NCI-H146 treated with DMSO at 0.1 percent for 48 hours (cell line): ENCODE data around the gene MTHFSD.

ENCODE experiments used
- DNase-seq: peaks from one replicate; lab custom pipeline; 2025; ENCODE audit not compliant: unreplicated experiment; lab: John Stamatoyannopoulos, UW

Gene MTHFSD

DNA sequence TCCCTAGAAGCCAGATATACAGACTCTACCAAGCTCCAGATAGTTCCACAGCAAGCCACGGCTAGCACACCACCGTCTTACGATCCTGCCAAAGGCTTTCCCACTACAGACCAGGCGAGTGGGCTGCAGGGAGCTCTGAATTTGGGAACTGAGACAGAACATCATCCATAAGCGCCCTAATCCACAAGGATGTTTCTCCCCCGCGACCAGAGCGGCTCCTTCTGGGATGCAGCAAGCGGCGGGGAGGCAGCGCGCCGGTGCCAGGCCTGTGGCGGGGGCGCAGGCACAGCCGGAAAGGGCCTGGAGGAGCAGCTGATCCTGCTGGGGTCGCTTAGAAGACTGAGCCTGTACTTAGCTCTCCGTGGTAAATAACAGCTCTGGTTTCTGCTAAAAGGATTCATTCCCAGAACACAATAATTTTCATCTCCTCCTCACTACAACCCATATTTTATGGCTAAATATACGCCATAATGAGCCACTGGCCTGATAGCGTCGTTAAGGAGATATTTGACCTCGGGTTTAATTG, 60.9 kb downstream of the MTHFSD start:
- DNase-seq: no peak

DNA sequence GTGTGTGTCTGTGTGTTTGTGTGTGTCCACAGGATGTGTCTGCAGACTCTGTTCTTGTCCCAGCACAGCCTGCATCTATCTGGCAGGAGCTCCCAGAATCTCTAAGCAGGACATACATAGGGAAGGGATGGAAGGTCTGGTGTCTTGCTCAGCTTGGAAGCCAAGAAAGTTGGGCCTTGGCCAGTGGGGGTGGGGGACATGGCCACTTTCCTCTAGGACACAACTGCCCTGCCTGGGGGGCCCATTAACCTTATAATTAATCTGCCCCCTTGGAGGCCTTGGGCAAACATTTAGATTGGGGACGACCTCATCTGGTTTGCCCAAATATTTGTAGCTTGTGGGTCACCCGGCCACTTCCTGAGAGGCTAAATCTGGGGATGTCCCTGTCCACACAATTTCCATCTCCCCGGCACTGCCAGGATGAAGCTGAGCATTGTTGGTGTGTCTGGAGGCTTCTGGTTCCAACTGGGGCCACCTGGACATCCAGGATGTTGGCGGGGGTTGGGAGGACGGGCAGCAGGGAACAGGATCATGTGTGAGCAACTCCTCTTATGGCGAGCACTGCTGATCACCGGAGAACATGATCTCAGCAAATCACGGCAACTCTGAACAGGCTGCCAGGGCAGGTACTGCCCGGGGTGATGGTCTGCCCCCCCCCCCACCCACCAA, 61.9 kb downstream of the MTHFSD start:
- DNase-seq: no peak

DNA sequence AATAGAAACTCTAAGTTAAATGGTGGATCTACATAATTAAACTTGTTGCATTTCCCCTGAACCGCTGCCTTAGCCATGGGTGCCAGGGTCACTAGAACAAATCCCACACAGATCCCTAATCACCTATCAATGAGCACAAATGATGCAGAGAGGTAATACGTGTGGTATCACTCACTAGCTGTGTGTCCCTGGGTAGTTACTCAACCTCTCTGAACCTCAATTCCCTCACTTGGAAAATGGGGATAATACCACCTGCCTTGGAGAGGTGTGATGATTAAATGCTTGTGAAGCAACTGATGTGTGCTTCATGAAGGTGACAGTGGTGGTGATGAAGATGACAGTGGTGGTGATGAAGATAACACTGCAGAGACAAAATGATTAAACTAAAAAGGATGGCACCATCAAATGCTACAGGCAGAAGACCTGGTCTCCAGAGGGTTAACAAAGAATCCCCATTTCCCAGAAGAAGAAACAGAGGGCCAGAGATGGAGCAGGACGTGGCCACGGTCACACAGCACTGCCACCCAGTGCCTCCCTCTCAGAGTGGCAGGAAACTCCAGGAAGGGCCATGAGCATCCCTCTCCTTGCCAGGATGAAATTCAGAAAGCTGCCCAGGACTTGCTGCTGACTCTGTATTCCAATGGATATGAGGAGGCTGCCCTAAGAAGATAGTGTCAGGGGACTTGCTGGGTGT, 62.6 kb downstream of the MTHFSD start:
- DNase-seq: no peak

DNA sequence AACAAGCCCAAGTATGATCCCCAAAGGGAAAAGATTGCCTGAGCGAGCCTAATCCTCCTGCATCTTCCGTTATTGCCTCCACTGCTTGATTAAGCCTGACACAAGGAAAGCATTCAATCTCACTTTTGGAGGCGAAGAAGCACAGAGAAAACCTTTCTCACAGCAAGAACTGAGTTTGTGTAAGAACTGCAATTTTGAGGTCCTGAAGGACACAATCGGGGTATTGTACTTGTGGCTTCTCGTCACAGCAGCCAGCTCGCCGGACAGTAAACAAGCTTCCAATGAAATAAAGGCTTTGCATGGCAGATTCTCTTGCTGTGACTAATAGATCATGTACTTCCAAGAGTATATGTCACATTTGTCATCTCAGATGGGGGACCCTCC, 63.4 kb downstream of the MTHFSD start:
- DNase-seq: no peak

DNA sequence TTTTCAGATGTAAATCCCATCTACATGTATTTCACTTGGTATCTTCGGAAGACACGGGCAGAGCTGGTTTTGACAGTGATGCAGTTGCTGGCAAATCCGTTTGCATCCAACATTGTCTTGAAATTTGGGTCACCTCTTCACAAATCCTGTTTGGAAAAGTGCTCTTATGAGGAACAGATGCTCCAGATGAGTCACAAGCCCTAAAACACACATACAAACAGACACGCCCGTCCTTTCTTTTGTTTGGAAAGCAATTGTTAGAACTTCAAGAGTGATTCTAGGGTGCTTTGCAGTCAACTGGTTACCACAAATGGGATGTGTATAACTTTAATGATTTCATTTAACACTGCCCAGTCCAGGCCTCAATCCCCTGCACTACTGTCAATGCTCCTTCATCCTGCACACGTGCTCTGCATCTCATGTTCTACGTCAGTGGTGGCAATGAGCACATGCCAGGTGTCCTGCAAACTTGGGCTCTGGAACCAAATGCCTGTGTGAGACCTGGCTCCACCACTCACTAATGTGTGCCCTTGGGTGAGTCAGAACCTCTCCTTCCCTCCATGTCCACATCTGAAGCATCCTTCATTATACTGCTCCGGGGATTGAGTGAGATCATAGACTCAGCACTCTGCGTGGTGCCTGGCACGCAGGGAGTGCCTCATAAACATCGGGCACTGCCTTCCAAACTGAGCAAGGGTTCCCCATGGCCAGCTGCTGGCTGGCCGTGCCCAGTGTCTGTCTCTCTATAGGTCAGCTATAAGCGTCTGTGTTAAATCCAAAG, 64.0 kb downstream of the MTHFSD start:
- DNase-seq: no peak

DNA sequence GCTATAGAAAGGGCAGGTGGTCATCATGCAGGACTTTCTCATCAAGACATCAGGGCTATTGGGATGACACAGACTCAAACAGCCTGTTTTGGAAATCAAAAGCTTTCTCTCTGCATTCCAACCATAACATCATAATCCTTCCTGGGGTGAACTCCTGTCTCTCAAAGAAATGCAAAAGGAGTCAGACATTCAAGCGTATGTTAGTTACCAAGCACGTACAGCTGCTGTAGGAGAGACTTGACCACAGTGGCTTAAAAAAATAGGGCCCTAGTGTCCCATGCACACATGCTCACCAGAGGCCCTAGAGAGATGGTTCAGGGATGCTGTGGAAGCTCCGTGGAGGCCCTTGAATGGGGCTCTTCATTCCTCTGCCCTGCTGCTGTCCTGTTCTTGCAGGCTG, 69.3 kb downstream of the MTHFSD start:
- no peak for DNase-seq

DNA sequence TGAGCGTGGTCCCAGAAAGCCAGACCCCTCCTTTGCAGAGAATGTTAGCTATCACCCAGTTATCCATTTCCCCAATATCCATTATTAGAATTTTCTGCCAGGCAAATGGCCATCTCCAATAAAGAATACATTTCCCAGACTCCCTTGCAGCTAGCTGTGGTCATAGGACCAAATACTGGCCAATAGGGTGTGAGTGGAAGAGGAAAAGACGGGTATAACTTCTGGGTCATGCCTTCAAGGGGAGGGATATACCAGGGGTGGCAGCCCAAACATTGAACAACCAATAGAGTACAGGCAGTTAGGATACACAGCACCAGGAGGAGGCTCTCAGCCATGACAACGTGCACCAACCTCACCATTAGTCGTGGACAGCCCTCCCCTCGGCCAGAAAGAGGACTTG, 70.8 kb downstream of the MTHFSD start:
- no peak for DNase-seq

DNA sequence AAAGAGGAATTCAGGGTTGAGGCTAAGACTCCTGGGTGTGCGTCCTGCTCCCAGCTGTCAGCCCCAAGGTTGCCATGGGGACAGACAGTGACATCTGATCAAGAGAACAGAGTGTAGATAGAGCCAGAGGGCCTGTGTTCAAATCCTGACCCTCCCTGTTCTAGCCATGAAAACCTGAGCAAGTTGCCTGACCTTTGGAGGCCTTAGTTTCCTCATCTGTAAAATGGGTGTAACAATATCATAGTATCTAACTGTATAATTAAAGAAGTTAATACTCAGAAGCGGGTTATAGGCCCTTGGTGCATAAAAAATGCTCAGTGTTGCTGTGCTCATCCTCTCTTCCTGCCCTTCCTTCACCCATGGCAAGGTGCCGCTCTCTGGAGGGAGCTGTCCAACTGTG, 73.4 kb downstream of the MTHFSD start:
- DNase-seq: no peak

DNA sequence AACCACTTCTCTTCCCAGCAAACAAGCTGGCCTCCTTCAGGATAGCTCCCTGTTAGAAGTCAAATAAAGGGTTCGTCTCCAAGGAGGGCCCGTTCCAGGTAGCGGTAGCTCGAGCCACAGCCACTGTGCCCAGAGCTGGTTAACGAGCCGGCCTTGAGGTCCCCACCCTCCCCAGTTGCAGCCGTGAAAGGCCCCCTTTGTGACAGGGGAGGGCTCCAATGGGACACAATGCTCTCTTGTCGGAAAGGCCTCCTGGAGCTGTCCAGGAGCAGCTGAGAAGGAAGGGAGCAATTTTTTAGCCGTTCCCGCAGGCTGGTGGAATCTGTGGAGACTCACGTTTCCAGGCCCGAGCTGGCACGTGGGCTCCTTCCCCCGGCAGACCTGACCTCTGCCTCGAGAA, 74.6 kb downstream of the MTHFSD start:
- no peak for DNase-seq
